T-helper 2 cell treated with Interferon-gamma antibody and Interleukin-4, amounts not matched to agents 100 ng/mL and 5 ng/mL, for 36 hours (primary cell): ENCODE data around the gene CYTH3. TPM values are rescaled to one million over a fixed set of nuclear protein-coding genes. Genes with fewer than 3 reads are reported as not detected.
"Not testable (repeated sequence)": the region's sequence is repeated elsewhere in the genome, so short reads cannot be mapped to it uniquely, and the experiment has no call there.

Experiments used
- intact Hi-C: fragments of 100-400 bp; cut with micrococcal nuclease; formaldehyde crosslinking; loops from one replicate; pipeline ENCODE4 v1.15.1; 2023
- total RNA-seq: library from RNA; stranded (reverse); gene quantifications from 2 replicates; pipeline ENCODE4 v1.2.3, GENCODE V29; 2022

Gene CYTH3
- total RNA-seq, 1 donor from 2014 or later, result 0.66 TPM

- intact Hi-C loops, result no loop called here
Measured at GRCh38 chr7:6232534-6232933, 39.9 kb downstream of the CYTH3 start.

GRCh38 chr7:6232116-6232515 is 40.3 kb downstream of the CYTH3 start:
- intact Hi-C loops, result no loop called here

GRCh38 chr7:6231184-6231583 is 41.2 kb downstream of the CYTH3 start:
- intact Hi-C loops, result no loop called here

- intact Hi-C loops, result not testable (repeated sequence)
Measured at GRCh38 chr7:6229284-6229683, 43.1 kb downstream of the CYTH3 start.

- intact Hi-C loops, result no loop called here
Measured at GRCh38 chr7:6228361-6229229, 43.8 kb downstream of the CYTH3 start.

- intact Hi-C loops, result no loop called here
Measured at GRCh38 chr7:6227294-6227846, 45.1 kb downstream of the CYTH3 start.

GRCh38 chr7:6226194-6226799 is 46.1 kb downstream of the CYTH3 start:
- intact Hi-C loops, result no loop called here

- intact Hi-C loops, result not testable (repeated sequence)
Measured at GRCh38 chr7:6223411-6223810, 49.0 kb downstream of the CYTH3 start.

GRCh38 chr7:6223010-6223409 is 49.4 kb downstream of the CYTH3 start:
- intact Hi-C loops, result not testable (repeated sequence)

- intact Hi-C loops, result no loop called here
Measured at GRCh38 chr7:6221340-6222319, 50.8 kb downstream of the CYTH3 start.

- intact Hi-C loops, result no loop called here
Measured at GRCh38 chr7:6218329-6218728, 54.1 kb downstream of the CYTH3 start.

GRCh38 chr7:6212008-6212407 is 60.4 kb downstream of the CYTH3 start:
- intact Hi-C loops, result no loop called here

GRCh38 chr7:6210621-6211372 is 61.6 kb downstream of the CYTH3 start:
- intact Hi-C loops, result no loop called here

GRCh38 chr7:6209340-6209739 is 63.1 kb downstream of the CYTH3 start:
- intact Hi-C loops, result no loop called here

GRCh38 chr7:6208573-6209328 is 63.7 kb downstream of the CYTH3 start:
- intact Hi-C loops, result no loop called here

- intact Hi-C loops, result no loop called here
Measured at GRCh38 chr7:6205971-6206660, 66.3 kb downstream of the CYTH3 start.

- intact Hi-C loops, result no loop called here
Measured at GRCh38 chr7:6203381-6203780, 69.0 kb downstream of the CYTH3 start.

- intact Hi-C loops, result no loop called here
Measured at GRCh38 chr7:6202117-6202516, 70.3 kb downstream of the CYTH3 start.

- intact Hi-C loops, result no loop called here
Measured at GRCh38 chr7:6200971-6201370, 71.5 kb downstream of the CYTH3 start.
